Stimulated activated CD4-positive, alpha-beta T cell treated with anti-CD3 and anti-CD28 coated beads, Interleukin-15, amount 100 ng/mL, for 48 hours (primary cell): ENCODE measurements around the gene PSENEN.
A peak's percentile ranks its signal among the peaks of the same experiment; 100 is the strongest.
"Not testable (repeated sequence)": the region's sequence is repeated elsewhere in the genome, so short reads cannot be mapped to it uniquely, and the experiment has no call there.

Experiments used
- DNase-seq, 2 donors: peaks; one replicate each; pipeline ENCODE4 v3.0.0-alpha.2; 2020; ENCODE audit warnings: low read depth in 2 of 2

Gene PSENEN

GRCh38 chr19:35751839-35752745, 6.6 kb downstream of the PSENEN start:
- no peak for DNase-seq

- DNase-seq, result no peak
Observed at GRCh38 chr19:35752746-35753350, 7.4 kb downstream of the PSENEN start.

- DNase-seq, result no peak
Observed at GRCh38 chr19:35753634-35754369, 8.4 kb downstream of the PSENEN start.

GRCh38 chr19:35754370-35755130, 9.1 kb downstream of the PSENEN start:
- no peak for DNase-seq

- no peak for DNase-seq
Observed at GRCh38 chr19:35755131-35755549, 9.7 kb downstream of the PSENEN start.

GRCh38 chr19:35755550-35756376, 10.3 kb downstream of the PSENEN start:
- peak in 1 of 2 donors; percentile 56 for DNase-seq

GRCh38 chr19:35756377-35757230, 11.2 kb downstream of the PSENEN start, which contains the start of gene HSPB6:
Gene HSPB6, minus strand, starts transcription at chr19:35757029. Its CDS starts 21 bp downstream, at chr19:35757008.
- DNase-seq, result no peak

GRCh38 chr19:35757231-35757748, 11.8 kb downstream of the PSENEN start:
- DNase-seq, result no peak

- DNase-seq, result peak; percentile 97 to 98
Observed at GRCh38 chr19:35757749-35758608, 12.5 kb downstream of the PSENEN start, which contains the start of gene PROSER3. Gene PROSER3, plus strand, starts transcription at chr19:35758176. Its CDS starts 40 bp downstream, at chr19:35758216.

GRCh38 chr19:35759697-35760096, 14.2 kb downstream of the PSENEN start:
- no peak for DNase-seq

GRCh38 chr19:35760711-35761349, 15.4 kb downstream of the PSENEN start:
- DNase-seq, result no peak

GRCh38 chr19:35764432-35765315, 19.2 kb downstream of the PSENEN start:
- no peak for DNase-seq

- no peak for DNase-seq
Observed at GRCh38 chr19:35766571-35767104, 21.2 kb downstream of the PSENEN start.

GRCh38 chr19:35767288-35768081, 22.0 kb downstream of the PSENEN start:
- DNase-seq, result no peak

- DNase-seq, result no peak
Observed at GRCh38 chr19:35768082-35768421, 22.6 kb downstream of the PSENEN start.

GRCh38 chr19:35772362-35772761, 26.9 kb downstream of the PSENEN start:
- not testable (repeated sequence) for DNase-seq
